Spleen (tissue), 11 donors: Measurements from ENCODE around the gene ZNF726. TPM values are rescaled to one million over a fixed set of nuclear protein-coding genes. Genes with fewer than 3 reads are reported as not detected.
"Not testable (repeated sequence)": the region's sequence is repeated elsewhere in the genome, so short reads cannot be mapped to it uniquely, and the experiment has no call there.

Source experiments
- DNase-seq: peaks from one replicate; pipeline ENCODE4 v3.0.0-alpha.2; 2020
- H3K27ac ChIP-seq, 8 donors: fragments of 200-600 bp; sonication (generic) in 7 of 8; 1 replicate in 4 of 8; 2 replicates in 4 of 8; pipeline versions ENCODE4 v1.5.0 to v1.8.0; 2016 to 2021; ENCODE audit warnings: inconsistent platforms in 4 of 8, mild to moderate bottlenecking in 4 of 8, moderate library complexity in 1 of 8
- H3K27me3 ChIP-seq, 7 donors: fragments of 200-600 bp; sonication (generic) in 6 of 7; replicated peaks in 1 of 7; 1 replicate in 4 of 7; 2 replicates in 3 of 7; pipeline versions ENCODE4 v1.5.0 to v1.8.0; 2016 to 2021; ENCODE audit warnings: inconsistent platforms in 3 of 7, mild to moderate bottlenecking in 1 of 7
- H3K36me3 ChIP-seq, 6 donors: fragments of 200-600 bp; sonication (generic) in 5 of 6; 1 replicate in 4 of 6; 2 replicates in 2 of 6; pipeline versions ENCODE4 v1.5.0 to v1.8.0; 2016 to 2021; ENCODE audit warnings: inconsistent platforms in 2 of 6
- H3K4me1 ChIP-seq, 6 donors: fragments of 200-600 bp; sonication (generic) in 5 of 6; 1 replicate in 3 of 6; 2 replicates in 3 of 6; pipeline versions ENCODE4 v1.5.0 to v1.8.0; 2016 to 2021; ENCODE audit warnings: inconsistent platforms in 3 of 6
- H3K4me3 ChIP-seq, 8 donors: fragments of 200-600 bp; sonication (generic) in 7 of 8; 1 replicate in 4 of 8; 2 replicates in 4 of 8; pipeline versions ENCODE4 v1.5.0 to v1.8.0; 2016 to 2021; ENCODE audit warnings: inconsistent platforms in 4 of 8, mild to moderate bottlenecking in 4 of 8, moderate library complexity in 2 of 8
- H3K9me3 ChIP-seq, 8 donors: fragments of 200-600 bp; sonication (generic) in 7 of 8; 1 replicate in 4 of 8; 2 replicates in 4 of 8; pipeline versions ENCODE4 v1.5.0 to v1.8.0; 2016 to 2021; ENCODE audit warnings: inconsistent platforms in 4 of 8
- POLR2A ChIP-seq, 3 donors: fragments of 450-650 bp; IDR thresholded peaks; one replicate each; pipeline ENCODE4 v1.5.1; 2017; ENCODE audit warnings: antibody characterized with exemption in 3 of 3, mild to moderate bottlenecking in 1 of 3
- POLR2AphosphoS5 ChIP-seq, 3 donors: sonication (generic); formaldehyde crosslinking; IDR thresholded peaks; one replicate each; pipeline ENCODE4 v1.5.1; 2017; ENCODE audit warnings: antibody characterized with exemption in 3 of 3
- whole genome bisulfite sequencing, 5 donors: extraction: QIAGEN DNeasy Blood & Tissue Kit in 3 of 5; methylation state at CpG; one replicate each; pipeline versions ENCODE4 v1.1.5 to v1.1.7; 2013 to 2018; 5-methylcytosine and 5-hydroxymethylcytosine counted together
- intact Hi-C: fragments of 100-400 bp; cut with DNase I; formaldehyde crosslinking; loops from one replicate; pipeline ENCODE4 v1.15.0; 2023; ENCODE audit warnings: low total_unique reads
- polyA plus RNA-seq, 3 donors: library from polyadenylated mRNA; stranded (reverse); fragments of 200-250 nt; gene quantifications; one replicate each; pipeline ENCODE4 v1.2.1, GENCODE V29; 2013
- total RNA-seq, 7 donors: library from RNA; depleted of rRNA in 3 of 7; stranded (reverse); fragments of >200 nt in 3 of 7; fragmentation: NEBNext Ultra II Directional in 4 of 7; extraction: Animal tissue kit (Norgen Biotek cat#: 25700) in 4 of 7; gene quantifications; one replicate each; pipeline versions ENCODE4 v1.1.0 to v1.2.1, GENCODE V29; 2016 to 2021
- TF ChIP-seq, protein P1 (sequence below), 11 experiments: fragments of 200-600 bp in 7 of 11; fragments of 450-650 bp in 4 of 11; sonication (generic) in 4 of 11; IDR thresholded peaks in 8 of 11; conservative IDR thresholded peaks in 3 of 11; 1 replicate in 7 of 11; 2 replicates in 4 of 11; pipeline versions ENCODE4 v1.4.0 to v1.8.0; 2016 to 2021; ENCODE audit warnings: antibody characterized with exemption in 11 of 11, inconsistent platforms in 4 of 11, mild to moderate bottlenecking in 1 of 11
- donor health status: healthy with polysubstance abuse.
- donor health status: DM: no; HTN: no; CAD: no; lungs with moderate emphysema.
- donor health status: DM: no; HTN: no; CAD: no.
- donor health status: Bipolar disorder and iron deficiency.
- donor health status: healthy.
- donor health status: DM: no; HTN: no; CAD: no.
- donor health status: DM: yes; HTN: yes; CAD: no.

Gene ZNF726
- total and polyA plus RNA-seq, 10 donors, result 2.0 to 6.9 (median 3.8) TPM

DNA sequence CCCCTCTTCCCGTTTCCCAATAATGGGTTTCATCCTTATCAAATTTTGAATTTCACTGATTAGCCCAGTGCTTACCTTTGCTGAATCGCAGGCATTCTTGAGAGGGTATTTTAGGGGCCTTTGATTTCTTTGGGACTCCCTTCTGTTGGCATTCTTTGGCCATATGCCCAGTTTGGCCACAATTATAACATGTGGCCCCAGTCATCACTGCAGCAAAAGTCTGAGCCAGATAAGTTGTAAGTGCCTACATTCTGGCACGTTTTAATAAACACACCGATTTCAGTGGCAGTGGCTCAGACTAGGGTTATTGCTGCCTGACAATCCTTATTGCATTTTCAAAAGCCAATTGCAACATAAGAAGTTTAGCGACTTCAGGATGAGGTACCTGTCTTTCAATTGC is 41.4 kb downstream of the ZNF726 start:
- intact Hi-C loops, result no loop called here
- Histone ChIP-seq H3K27me3 (no peaks in the 10 kb centered on the region), H3K9me3 (peaks cover 0 to 35% (median 0%) of the 10 kb centered on the region in 8 donors), H3K27ac (no peak overlapping the region), H3K4me3 (no peak overlapping the region), H3K36me3 (no peaks in the 10 kb centered on the region), H3K4me1 (no peaks in the 10 kb centered on the region)
- TF ChIP-seq POLR2AphosphoS5 (IDR thresholded peaks at IDR 0.05), result no peak
- TF ChIP-seq, protein P1, sequence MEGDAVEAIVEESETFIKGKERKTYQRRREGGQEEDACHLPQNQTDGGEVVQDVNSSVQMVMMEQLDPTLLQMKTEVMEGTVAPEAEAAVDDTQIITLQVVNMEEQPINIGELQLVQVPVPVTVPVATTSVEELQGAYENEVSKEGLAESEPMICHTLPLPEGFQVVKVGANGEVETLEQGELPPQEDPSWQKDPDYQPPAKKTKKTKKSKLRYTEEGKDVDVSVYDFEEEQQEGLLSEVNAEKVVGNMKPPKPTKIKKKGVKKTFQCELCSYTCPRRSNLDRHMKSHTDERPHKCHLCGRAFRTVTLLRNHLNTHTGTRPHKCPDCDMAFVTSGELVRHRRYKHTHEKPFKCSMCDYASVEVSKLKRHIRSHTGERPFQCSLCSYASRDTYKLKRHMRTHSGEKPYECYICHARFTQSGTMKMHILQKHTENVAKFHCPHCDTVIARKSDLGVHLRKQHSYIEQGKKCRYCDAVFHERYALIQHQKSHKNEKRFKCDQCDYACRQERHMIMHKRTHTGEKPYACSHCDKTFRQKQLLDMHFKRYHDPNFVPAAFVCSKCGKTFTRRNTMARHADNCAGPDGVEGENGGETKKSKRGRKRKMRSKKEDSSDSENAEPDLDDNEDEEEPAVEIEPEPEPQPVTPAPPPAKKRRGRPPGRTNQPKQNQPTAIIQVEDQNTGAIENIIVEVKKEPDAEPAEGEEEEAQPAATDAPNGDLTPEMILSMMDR (IDR thresholded peaks at IDR 0.05 in 8 of 11, conservative IDR thresholded peaks at IDR 0.05 in 3 of 11), result no peak
- TF ChIP-seq POLR2A (IDR thresholded peaks at IDR 0.05), result no peak
- WGBS, 5 donors, result 83 to 92% (median 89%) methylated on average over 5 of the region's 5 CpGs
- no peak for DNase-seq

GRCh38 chr19:23957660-23958281 is 43.1 kb downstream of the ZNF726 start:
- 90 to 94% (median 92%) methylated on average over 15 of the region's 15 CpGs for WGBS, 5 donors
- no peaks in the 10 kb centered on the region for H3K36me3 ChIP-seq
- peaks cover 0 to 36% (median 0%) of the 10 kb centered on the region in 8 donors for H3K9me3 ChIP-seq
- no peaks in the 10 kb centered on the region for H3K4me1 ChIP-seq
- intact Hi-C loops, result no loop called here
- H3K27ac ChIP-seq, result no peak overlapping the region
- no peak overlapping the region for H3K4me3 ChIP-seq
- DNase-seq, result no peak
- H3K27me3 ChIP-seq, result no peaks in the 10 kb centered on the region
- TF ChIP-seq POLR2AphosphoS5 (IDR thresholded peaks at IDR 0.05) (no peak), POLR2A (IDR thresholded peaks at IDR 0.05) (no peak)
- TF ChIP-seq, protein P1 (IDR thresholded peaks at IDR 0.05 in 8 of 11, conservative IDR thresholded peaks at IDR 0.05 in 3 of 11), result no peak

- peaks cover 0 to 45% (median 15%) of the 10 kb centered on the region in 8 donors for H3K9me3 ChIP-seq
- H3K4me1 ChIP-seq, H3K27ac ChIP-seq, H3K27me3 ChIP-seq, H3K4me3 ChIP-seq, intact Hi-C loops, H3K36me3 ChIP-seq, DNase-seq: not testable (repeated sequence)
- WGBS, 5 donors, result 89 to 96% (median 92%) methylated on average over 19 to 20 of the region's 20 CpGs
Observed at GRCh38 chr19:23963396-23963795, 48.7 kb downstream of the ZNF726 start.

- peaks cover 0 to 45% (median 15%) of the 10 kb centered on the region in 8 donors for H3K9me3 ChIP-seq
- H3K27me3 ChIP-seq, H3K36me3 ChIP-seq, intact Hi-C loops, H3K27ac ChIP-seq, H3K4me1 ChIP-seq, H3K4me3 ChIP-seq, DNase-seq: not testable (repeated sequence)
- 93 to 100% (median 97%) methylated on average over 1 to 25 of the region's 25 CpGs for WGBS, 5 donors
Observed at GRCh38 chr19:23963881-23964280, 49.2 kb downstream of the ZNF726 start.

DNA sequence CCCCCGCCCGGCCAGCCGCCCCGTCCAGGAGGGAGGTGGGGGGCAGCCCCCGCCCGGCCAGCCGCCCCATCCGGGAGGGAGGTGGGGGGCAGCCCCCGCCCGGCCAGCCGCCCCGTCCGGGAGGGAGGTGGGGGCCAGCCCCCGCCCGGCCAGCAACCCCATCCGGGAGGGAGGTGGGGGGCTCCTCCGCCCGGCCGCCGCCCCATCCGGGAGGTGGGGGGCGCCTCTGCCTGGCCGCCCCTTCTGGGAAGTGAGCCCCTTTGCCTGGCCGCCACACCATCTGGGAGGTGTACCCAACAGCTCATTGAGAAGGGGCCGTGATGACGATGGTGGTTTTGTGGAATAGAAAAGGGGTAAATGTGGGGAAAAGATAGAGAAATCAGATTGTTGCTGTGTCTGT is 49.6 kb downstream of the ZNF726 start:
- H3K4me1 ChIP-seq, H3K27ac ChIP-seq, intact Hi-C loops, H3K27me3 ChIP-seq, H3K36me3 ChIP-seq, DNase-seq, H3K4me3 ChIP-seq: not testable (repeated sequence)
- 90 to 97% (median 96%) methylated on average over 8 to 26 of the region's 26 CpGs for WGBS, 5 donors
- H3K9me3 ChIP-seq, result peaks cover 0 to 45% (median 15%) of the 10 kb centered on the region in 8 donors
